H9 (cell line): Measurements from ENCODE around the gene ZNF521. TPM values are rescaled to one million over a fixed set of nuclear protein-coding genes. Genes with fewer than 3 reads are reported as not detected.

Source experiments
- DNase-seq: peaks from one replicate; pipeline ENCODE4 v3.0.0-alpha.2; 2017
- H2AFZ ChIP-seq: one replicate; pipeline ENCODE4 v1.6.1; 2013; ENCODE audit warnings: mild to moderate bottlenecking, low read length, control low read depth, moderate library complexity
- H2AK5ac ChIP-seq: 2 replicates; pipeline ENCODE4 v1.6.1; 2013; ENCODE audit warnings: low read length, control low read depth, mixed read lengths; ENCODE audit not compliant: insufficient read length
- H2BK120ac ChIP-seq: one replicate; pipeline ENCODE4 v1.6.1; 2013; ENCODE audit warnings: low read depth, mild to moderate bottlenecking, low read length, control low read depth, inconsistent platforms; ENCODE audit not compliant: poor library complexity, severe bottlenecking
- H2BK12ac ChIP-seq: 2 replicates; pipeline ENCODE4 v1.6.1; 2013; ENCODE audit warnings: low read length, control low read depth, mixed read lengths, low read depth; ENCODE audit not compliant: insufficient read length
- H2BK15ac ChIP-seq: 2 replicates; pipeline ENCODE4 v1.6.1; 2013; ENCODE audit warnings: low read depth, low read length, control low read depth
- H2BK20ac ChIP-seq: one replicate; pipeline ENCODE4 v1.6.1; 2013; ENCODE audit warnings: low read depth, mild to moderate bottlenecking, low read length, control low read depth, inconsistent platforms; ENCODE audit not compliant: poor library complexity, severe bottlenecking
- H2BK5ac ChIP-seq: 2 replicates; pipeline ENCODE4 v1.6.1; 2013; ENCODE audit warnings: low read length, control low read depth, mixed read lengths; ENCODE audit not compliant: insufficient read length
- H3K14ac ChIP-seq: 2 replicates; pipeline ENCODE4 v1.6.1; 2013; ENCODE audit warnings: low read length, control low read depth; ENCODE audit not compliant: insufficient read depth
- H3K18ac ChIP-seq: 2 replicates; pipeline ENCODE4 v1.6.1; 2013; ENCODE audit warnings: low read depth, mild to moderate bottlenecking, mixed read lengths, low read length, control low read depth; ENCODE audit not compliant: insufficient read length
- H3K23ac ChIP-seq: 2 replicates; pipeline ENCODE4 v1.6.1; 2013; ENCODE audit warnings: low read length, control low read depth, mixed read lengths, low read depth; ENCODE audit not compliant: insufficient read length
- H3K23me2 ChIP-seq: 2 replicates; pipeline ENCODE4 v1.6.1; 2013; ENCODE audit warnings: low read depth, mild to moderate bottlenecking, mixed read lengths, low read length, control low read depth; ENCODE audit not compliant: insufficient read length, poor library complexity, severe bottlenecking
- H3K27ac ChIP-seq: 2 replicates; pipeline ENCODE4 v1.5.1; 2013; ENCODE audit warnings: low read length, control low read depth, mixed read lengths, low read depth; ENCODE audit not compliant: insufficient read length
- H3K27me3 ChIP-seq: 2 replicates; pipeline ENCODE4 v1.6.1; 2013; ENCODE audit warnings: low read length, control low read depth, inconsistent platforms; ENCODE audit not compliant: insufficient read depth
- H3K4ac ChIP-seq: 2 replicates; pipeline ENCODE4 v1.6.1; 2013; ENCODE audit warnings: low read depth, mild to moderate bottlenecking, control low read depth, inconsistent platforms, low read length, moderate library complexity
- H3K4me1 ChIP-seq: 2 replicates; pipeline ENCODE4 v1.6.1; 2013; ENCODE audit warnings: low read length, control low read depth, inconsistent platforms; ENCODE audit not compliant: insufficient read depth
- H3K4me2 ChIP-seq: 2 replicates; pipeline ENCODE4 v1.6.1; 2013; ENCODE audit warnings: low read length, control low read depth, mixed read lengths; ENCODE audit not compliant: insufficient read length, insufficient read depth
- H3K56ac ChIP-seq: 2 replicates; pipeline ENCODE4 v1.6.1; 2013; ENCODE audit warnings: low read depth, mild to moderate bottlenecking, mixed read lengths, low read length, control low read depth; ENCODE audit not compliant: insufficient read length
- H3K79me1 ChIP-seq: 2 replicates; pipeline ENCODE4 v1.6.1; 2013; ENCODE audit warnings: low read depth, mild to moderate bottlenecking, moderate library complexity, low read length, control low read depth, inconsistent platforms; ENCODE audit not compliant: insufficient read depth, poor library complexity, severe bottlenecking
- H3K79me2 ChIP-seq: 2 replicates; pipeline ENCODE4 v1.6.1; 2013; ENCODE audit warnings: low read length, control low read depth, inconsistent platforms; ENCODE audit not compliant: insufficient read depth
- H3K9ac ChIP-seq: 2 replicates; pipeline ENCODE4 v1.6.1; 2013; ENCODE audit warnings: low read length, control low read depth, mixed read lengths; ENCODE audit not compliant: insufficient read length; ENCODE audit errors: extremely low read depth
- H3K9me3 ChIP-seq: one replicate; pipeline ENCODE4 v1.6.1; 2013; ENCODE audit warnings: low read depth, low read length, inconsistent platforms; ENCODE audit not compliant: control insufficient read depth
- H3T11ph ChIP-seq: one replicate; pipeline ENCODE4 v1.6.1; 2013; ENCODE audit warnings: mild to moderate bottlenecking, low read length, control low read depth, inconsistent platforms
- H4K20me1 ChIP-seq: one replicate; pipeline ENCODE4 v1.6.1; 2013; ENCODE audit not compliant: control insufficient read depth, insufficient read length, insufficient read depth
- H4K5ac ChIP-seq: 2 replicates; pipeline ENCODE4 v1.6.1; 2013; ENCODE audit warnings: low read depth, mild to moderate bottlenecking, mixed read lengths, low read length, control low read depth; ENCODE audit not compliant: insufficient read length
- H4K8ac ChIP-seq: replicated peaks from 2 replicates; pipeline ENCODE4 v1.6.1; 2013; ENCODE audit warnings: low read length, control low read depth, mixed read lengths, low read depth; ENCODE audit not compliant: insufficient read length
- H4K91ac ChIP-seq: 2 replicates; pipeline ENCODE4 v1.6.1; 2013; ENCODE audit warnings: low read depth, mild to moderate bottlenecking, moderate library complexity, mixed read lengths, low read length, control low read depth; ENCODE audit not compliant: insufficient read length
- H3K27ac Mint-ChIP-seq, 3 experiments: 2 replicates in 2 of 3; 3 replicates in 1 of 3; pipeline ENCODE4 v1.8.0; 2020 to 2021; ENCODE audit warnings: mixed read lengths in 3 of 3, mild to moderate bottlenecking in 1 of 3, moderate library complexity in 1 of 3
- H3K27me3 Mint-ChIP-seq: 2 replicates; pipeline ENCODE4 v1.8.0; 2021; ENCODE audit warnings: low read depth, mild to moderate bottlenecking, moderate library complexity, mixed read lengths
- H3K36me3 Mint-ChIP-seq, 3 experiments: 2 replicates in 2 of 3; 3 replicates in 1 of 3; pipeline ENCODE4 v1.8.0; 2020 to 2021; ENCODE audit warnings: low read depth in 3 of 3, mixed read lengths in 3 of 3; ENCODE audit not compliant: insufficient read depth in 1 of 3
- H3K4me1 Mint-ChIP-seq, 2 experiments: 2 replicates each; pipeline ENCODE4 v1.8.0; 2020; ENCODE audit warnings: mixed read lengths in 2 of 2
- H3K4me3 Mint-ChIP-seq, 2 experiments: 2 replicates in 1 of 2; 3 replicates in 1 of 2; pipeline ENCODE4 v1.8.0; 2020 to 2021; ENCODE audit warnings: mild to moderate bottlenecking in 2 of 2, mixed read lengths in 2 of 2, moderate library complexity in 1 of 2
- H3K9me3 Mint-ChIP-seq, 2 experiments: 2 replicates in 1 of 2; 3 replicates in 1 of 2; pipeline ENCODE4 v1.8.0; 2020; ENCODE audit warnings: mild to moderate bottlenecking in 2 of 2, mixed read lengths in 2 of 2, moderate library complexity in 1 of 2
- total RNA-seq: library from RNA; stranded (reverse); gene quantifications from 2 replicates; pipeline ENCODE4 v1.2.1, GENCODE V29; 2021
- TF ChIP-seq, protein P1 (sequence below): fragments of 200-600 bp; sonication (generic); conservative IDR thresholded peaks from 3 replicates; pipeline ENCODE4 v1.8.0; 2021; ENCODE audit warnings: antibody characterized with exemption, mild to moderate bottlenecking

The ZNF521 gene
- total RNA-seq, 1 experiment from 2014 or later, result 3.3 TPM

DNA sequence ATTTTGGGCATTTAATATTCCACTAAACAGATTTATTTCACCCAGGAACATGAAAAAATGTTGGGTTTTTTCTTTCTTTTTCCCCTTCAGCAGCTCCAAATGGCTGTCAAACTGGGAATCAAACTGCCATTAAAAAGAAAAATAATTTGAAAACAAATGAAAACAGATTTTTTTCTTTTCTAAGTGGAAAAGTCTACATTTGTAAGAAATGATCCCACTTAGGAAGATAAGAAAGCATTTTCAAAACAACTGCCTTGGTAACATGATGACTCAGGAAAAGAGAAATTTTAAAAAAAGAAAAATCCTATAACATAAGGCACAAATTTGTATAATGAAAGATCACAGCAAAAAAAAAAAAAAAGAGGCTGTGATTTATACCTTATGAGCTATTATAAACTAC lies 20.0 kb downstream of the ZNF521 start:
- H4K91ac ChIP-seq, result no peak overlapping the region
- Mint-ChIP-seq H3K4me1 (peaks cover 4 to 27% of the 10 kb centered on the region in 2 experiments), H3K4me3 (no peak overlapping the region), H3K27me3 (0 out of 2 replicates have a peak, but pooled peaks cover 3% of the 10 kb centered on the region), H3K27ac (no peak overlapping the region), H3K9me3 (no peaks in the 10 kb centered on the region), H3K36me3 (no peaks in the 10 kb centered on the region)
- TF ChIP-seq, protein P1, sequence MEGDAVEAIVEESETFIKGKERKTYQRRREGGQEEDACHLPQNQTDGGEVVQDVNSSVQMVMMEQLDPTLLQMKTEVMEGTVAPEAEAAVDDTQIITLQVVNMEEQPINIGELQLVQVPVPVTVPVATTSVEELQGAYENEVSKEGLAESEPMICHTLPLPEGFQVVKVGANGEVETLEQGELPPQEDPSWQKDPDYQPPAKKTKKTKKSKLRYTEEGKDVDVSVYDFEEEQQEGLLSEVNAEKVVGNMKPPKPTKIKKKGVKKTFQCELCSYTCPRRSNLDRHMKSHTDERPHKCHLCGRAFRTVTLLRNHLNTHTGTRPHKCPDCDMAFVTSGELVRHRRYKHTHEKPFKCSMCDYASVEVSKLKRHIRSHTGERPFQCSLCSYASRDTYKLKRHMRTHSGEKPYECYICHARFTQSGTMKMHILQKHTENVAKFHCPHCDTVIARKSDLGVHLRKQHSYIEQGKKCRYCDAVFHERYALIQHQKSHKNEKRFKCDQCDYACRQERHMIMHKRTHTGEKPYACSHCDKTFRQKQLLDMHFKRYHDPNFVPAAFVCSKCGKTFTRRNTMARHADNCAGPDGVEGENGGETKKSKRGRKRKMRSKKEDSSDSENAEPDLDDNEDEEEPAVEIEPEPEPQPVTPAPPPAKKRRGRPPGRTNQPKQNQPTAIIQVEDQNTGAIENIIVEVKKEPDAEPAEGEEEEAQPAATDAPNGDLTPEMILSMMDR, result no peak
- no peaks in the 10 kb centered on the region for H3K79me1 ChIP-seq
- no peak overlapping the region for H2AK5ac ChIP-seq
- no peak overlapping the region for H2BK15ac ChIP-seq
- H3K9me3 ChIP-seq, result no peaks in the 10 kb centered on the region
- no peak overlapping the region for H2BK12ac ChIP-seq
- H3K9ac ChIP-seq, result no peak overlapping the region
- peaks cover 5% of the 10 kb centered on the region; the same call in 1 of the 2 replicates for H3K4me1 ChIP-seq
- no peak overlapping the region for H2AFZ ChIP-seq
- DNase-seq, result no peak
- H4K8ac ChIP-seq, result no peak overlapping the region
- H3K4me2 ChIP-seq, result no peak overlapping the region
- no peaks in the 10 kb centered on the region for H3K23me2 ChIP-seq
- H2BK20ac ChIP-seq, result no peak overlapping the region
- no peaks in the 10 kb centered on the region for H3K27me3 ChIP-seq
- H2BK5ac ChIP-seq, result no peak overlapping the region
- H3K79me2 ChIP-seq, result no peaks in the 10 kb centered on the region
- H3K56ac ChIP-seq, result no peak overlapping the region
- no peak overlapping the region for H3K4ac ChIP-seq
- no peak overlapping the region for H2BK120ac ChIP-seq
- H3T11ph ChIP-seq, result no peak overlapping the region
- H3K23ac ChIP-seq, result no peak overlapping the region
- no peaks in the 10 kb centered on the region for H4K20me1 ChIP-seq
- no peak overlapping the region for H4K5ac ChIP-seq
- no peak overlapping the region for H3K27ac ChIP-seq
- no peak overlapping the region for H3K18ac ChIP-seq
- H3K14ac ChIP-seq, result no peak overlapping the region
